NB4 (cell line): ENCODE results near the gene CRIP1.

Experiments
- MAX ChIP-seq: IDR thresholded peaks from 2 replicates; pipeline ENCODE4 v1.6.1; 2011; ENCODE audit warnings: low read depth, low read length
- POLR2A ChIP-seq: IDR thresholded peaks from 2 replicates; pipeline ENCODE4 v1.6.1; 2011; ENCODE audit warnings: mild to moderate bottlenecking; ENCODE audit not compliant: insufficient read length; ENCODE audit errors: extremely low read depth
- TF ChIP-seq, protein P1 (sequence below): IDR thresholded peaks from one replicate; pipeline ENCODE4 v1.5.1; 2012; ENCODE audit warnings: low read depth, low read length

GRCh38 chr14:105505101-105505500, 18.4 kb downstream of the CRIP1 start:
- TF ChIP-seq, protein P1, sequence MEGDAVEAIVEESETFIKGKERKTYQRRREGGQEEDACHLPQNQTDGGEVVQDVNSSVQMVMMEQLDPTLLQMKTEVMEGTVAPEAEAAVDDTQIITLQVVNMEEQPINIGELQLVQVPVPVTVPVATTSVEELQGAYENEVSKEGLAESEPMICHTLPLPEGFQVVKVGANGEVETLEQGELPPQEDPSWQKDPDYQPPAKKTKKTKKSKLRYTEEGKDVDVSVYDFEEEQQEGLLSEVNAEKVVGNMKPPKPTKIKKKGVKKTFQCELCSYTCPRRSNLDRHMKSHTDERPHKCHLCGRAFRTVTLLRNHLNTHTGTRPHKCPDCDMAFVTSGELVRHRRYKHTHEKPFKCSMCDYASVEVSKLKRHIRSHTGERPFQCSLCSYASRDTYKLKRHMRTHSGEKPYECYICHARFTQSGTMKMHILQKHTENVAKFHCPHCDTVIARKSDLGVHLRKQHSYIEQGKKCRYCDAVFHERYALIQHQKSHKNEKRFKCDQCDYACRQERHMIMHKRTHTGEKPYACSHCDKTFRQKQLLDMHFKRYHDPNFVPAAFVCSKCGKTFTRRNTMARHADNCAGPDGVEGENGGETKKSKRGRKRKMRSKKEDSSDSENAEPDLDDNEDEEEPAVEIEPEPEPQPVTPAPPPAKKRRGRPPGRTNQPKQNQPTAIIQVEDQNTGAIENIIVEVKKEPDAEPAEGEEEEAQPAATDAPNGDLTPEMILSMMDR, result no peak
- TF ChIP-seq POLR2A (no peak), MAX (no peak)
